ENCODE results near the gene LRRC15.

LRRC15 gene

GRCh38 chr3:194375473-194376240 lies 6.1 kb upstream of the LRRC15 start:
- no peak overlapping the region for H3K4me3 ChIP-seq (ENCODE audit: low read depth, low read length)
- DNase-seq (ENCODE audit: low read depth) = no peak
- TF ChIP-seq CTCF (IDR thresholded peaks at IDR 0.05; ENCODE audit: insufficient read depth, low read depth, low read length, missing control alignments) = no peak

- no peak for DNase-seq (ENCODE audit: low read depth)
- TF ChIP-seq CTCF (IDR thresholded peaks at IDR 0.05; ENCODE audit: insufficient read depth, low read depth, low read length, missing control alignments) = no peak
- no peak overlapping the region for H3K4me3 ChIP-seq (ENCODE audit: low read depth, low read length)
Measured at GRCh38 chr3:194374935-194375334, 5.4 kb upstream of the LRRC15 start.

GRCh38 chr3:194373899-194374298 lies 4.4 kb upstream of the LRRC15 start:
- DNase-seq (ENCODE audit: low read depth) = no peak
- TF ChIP-seq CTCF (IDR thresholded peaks at IDR 0.05; ENCODE audit: insufficient read depth, low read depth, low read length, missing control alignments) = no peak
- H3K4me3 ChIP-seq (ENCODE audit: low read depth, low read length) = no peak overlapping the region

- no peak overlapping the region for H3K4me3 ChIP-seq (ENCODE audit: low read depth, low read length)
- no peak for TF ChIP-seq CTCF (IDR thresholded peaks at IDR 0.05; ENCODE audit: insufficient read depth, low read depth, low read length, missing control alignments)
- no peak for DNase-seq (ENCODE audit: low read depth)
Measured at GRCh38 chr3:194373028-194373427, 3.5 kb upstream of the LRRC15 start.

- DNase-seq (ENCODE audit: low read depth) = no peak
- TF ChIP-seq CTCF (IDR thresholded peaks at IDR 0.05; ENCODE audit: insufficient read depth, low read depth, low read length, missing control alignments) = no peak
- no peak overlapping the region for H3K4me3 ChIP-seq (ENCODE audit: low read depth, low read length)
Measured at GRCh38 chr3:194370753-194371152, 1.2 kb upstream of the LRRC15 start.

- TF ChIP-seq CTCF (IDR thresholded peaks at IDR 0.05; ENCODE audit: insufficient read depth, low read depth, low read length, missing control alignments) = no peak
- DNase-seq (ENCODE audit: low read depth) = no peak
- H3K4me3 ChIP-seq (ENCODE audit: low read depth, low read length) = no peak overlapping the region
Measured at GRCh38 chr3:194368918-194369317, 625 bp downstream of the LRRC15 start.
